Middle frontal gyrus (tissue), 1 donor: Measurements from ENCODE around the gene CLBA1.
"Not testable (repeated sequence)": the region's sequence is repeated elsewhere in the genome, so short reads cannot be mapped to it uniquely, and the experiment has no call there.

Experiments used
- DNase-seq: peaks from one replicate; pipeline ENCODE4 v3.0.0-alpha.2; 2015; ENCODE audit warnings: low spot score; ENCODE audit errors: extremely low spot score

The CLBA1 gene

GRCh38 chr14:105022276-105022670 lies 36.7 kb downstream of the CLBA1 start:
- no peak for DNase-seq

GRCh38 chr14:105023144-105023543 lies 37.6 kb downstream of the CLBA1 start:
- no peak for DNase-seq

- no peak for DNase-seq
Measured at GRCh38 chr14:105023791-105024480, 38.3 kb downstream of the CLBA1 start.

GRCh38 chr14:105025429-105025828 lies 39.8 kb downstream of the CLBA1 start:
- no peak for DNase-seq

- no peak for DNase-seq
Measured at GRCh38 chr14:105026033-105026785, 40.6 kb downstream of the CLBA1 start.

- DNase-seq = no peak
Measured at GRCh38 chr14:105026802-105027563, 41.4 kb downstream of the CLBA1 start.

GRCh38 chr14:105027718-105028117 lies 42.1 kb downstream of the CLBA1 start:
- DNase-seq = not testable (repeated sequence)

- DNase-seq = no peak
Measured at GRCh38 chr14:105028251-105028927, 42.8 kb downstream of the CLBA1 start.

- no peak for DNase-seq
Measured at GRCh38 chr14:105029402-105029801, 43.8 kb downstream of the CLBA1 start.

- no peak for DNase-seq
Measured at GRCh38 chr14:105030194-105030593, 44.6 kb downstream of the CLBA1 start.

- DNase-seq = no peak
Measured at GRCh38 chr14:105030836-105031396, 45.3 kb downstream of the CLBA1 start.

- DNase-seq = not testable (repeated sequence)
Measured at GRCh38 chr14:105032451-105032901, 46.9 kb downstream of the CLBA1 start.

GRCh38 chr14:105033412-105033900 lies 47.9 kb downstream of the CLBA1 start:
- not testable (repeated sequence) for DNase-seq

GRCh38 chr14:105034315-105035039 lies 48.9 kb downstream of the CLBA1 start:
- DNase-seq = no peak

GRCh38 chr14:105035616-105036015 lies 50.0 kb downstream of the CLBA1 start:
- not testable (repeated sequence) for DNase-seq

GRCh38 chr14:105039458-105040205 lies 54.0 kb downstream of the CLBA1 start:
- no peak for DNase-seq

GRCh38 chr14:105041841-105042765 lies 56.5 kb downstream of the CLBA1 start:
- DNase-seq = no peak

GRCh38 chr14:105042813-105043212 lies 57.2 kb downstream of the CLBA1 start:
- no peak for DNase-seq
